HepG2 (cell line): ENCODE results near the gene SOWAHA. TPM values are rescaled to one million over a fixed set of nuclear protein-coding genes. Genes with fewer than 3 reads are reported as not detected.
A peak's percentile ranks its signal among the peaks of the same experiment; 100 is the strongest.

Source experiments
- ADNP ChIP-seq: sonication (generic); formaldehyde crosslinking; IDR thresholded peaks from 2 replicates; pipeline ENCODE4 v1.4.0; 2020; ENCODE audit warnings: missing genetic modification reagents
- AGO2 ChIP-seq: fragments of 200-400 bp; formaldehyde crosslinking; optimal IDR thresholded peaks from 2 replicates; pipeline ENCODE3; 2017; ENCODE audit warnings: mild to moderate bottlenecking, low read depth, low read length, moderate library complexity
- ARID4A ChIP-seq: sonication (generic); formaldehyde crosslinking; IDR thresholded peaks from 2 replicates; pipeline ENCODE4 v1.5.0; 2020; ENCODE audit warnings: mild to moderate bottlenecking, missing genetic modification reagents, borderline replicate concordance
- CEBPG ChIP-seq: IDR thresholded peaks from 2 replicates; pipeline ENCODE4 v1.6.1; 2016
- DNMT3B ChIP-seq: conservative IDR thresholded peaks from 2 replicates; pipeline ENCODE4 v1.6.1; 2016; ENCODE audit warnings: missing biosample characterization, control low read depth
- FOSL2 ChIP-seq: sonication (generic); formaldehyde crosslinking; IDR thresholded peaks from 2 replicates; pipeline ENCODE4 v1.4.0; 2020; ENCODE audit warnings: missing genetic modification reagents
- GATAD1 ChIP-seq: IDR thresholded peaks from 2 replicates; pipeline ENCODE4 v1.6.1; 2016; ENCODE audit warnings: missing genetic modification reagents, missing compliant biosample characterization
- HDAC2 ChIP-seq: sonication (generic); formaldehyde crosslinking; IDR thresholded peaks from 2 replicates; pipeline ENCODE4 v1.4.0; 2020; ENCODE audit warnings: missing genetic modification reagents
- HMG20A ChIP-seq: IDR thresholded peaks from 2 replicates; pipeline ENCODE4 v1.6.1; 2016; ENCODE audit warnings: borderline replicate concordance
- JUN ChIP-seq: sonication (generic); formaldehyde crosslinking; IDR thresholded peaks from 2 replicates; pipeline ENCODE4 v1.4.0; 2020; ENCODE audit warnings: mild to moderate bottlenecking, missing genetic modification reagents
- MXD3 ChIP-seq: IDR thresholded peaks from 2 replicates; pipeline ENCODE4 v1.6.1; 2016; ENCODE audit warnings: mild to moderate bottlenecking, missing biosample characterization, missing genetic modification reagents
- NR2C2 ChIP-seq: sonication (generic); formaldehyde crosslinking; IDR thresholded peaks from 2 replicates; pipeline ENCODE4 v1.4.0; 2020; ENCODE audit warnings: missing genetic modification reagents, mild to moderate bottlenecking, moderate library complexity, borderline replicate concordance
- PBX2 ChIP-seq: IDR thresholded peaks from 2 replicates; pipeline ENCODE4 v1.6.1; 2016; ENCODE audit warnings: control low read depth
- SAP130 ChIP-seq: IDR thresholded peaks from 2 replicates; pipeline ENCODE4 v1.6.1; 2016; ENCODE audit warnings: low read depth
- SOX6 ChIP-seq, 2 experiments: fragments of 450-650 bp in 1 of 2; sonication (generic) in 1 of 2; formaldehyde crosslinking in 1 of 2; IDR thresholded peaks; 2 replicates each; pipeline versions ENCODE4 v1.4.0 to v1.6.1; 2017 to 2020; ENCODE audit warnings: antibody characterized with exemption in 1 of 2, mild to moderate bottlenecking in 1 of 2, missing genetic modification reagents in 1 of 2
- SP4 ChIP-seq: sonication (generic); formaldehyde crosslinking; IDR thresholded peaks from 2 replicates; pipeline ENCODE4 v1.8.1; 2023; ENCODE audit warnings: mild to moderate bottlenecking, missing genetic modification reagents
- WIZ ChIP-seq: sonication (generic); formaldehyde crosslinking; IDR thresholded peaks from 2 replicates; pipeline ENCODE4 v1.5.1; 2020; ENCODE audit warnings: mild to moderate bottlenecking, missing genetic modification reagents
- ZNF280B ChIP-seq: sonication (generic); formaldehyde crosslinking; IDR thresholded peaks from 2 replicates; pipeline ENCODE4 v1.5.0; 2020; ENCODE audit warnings: missing genetic modification reagents, mild to moderate bottlenecking, borderline replicate concordance
- ZNF362 ChIP-seq: sonication (generic); formaldehyde crosslinking; IDR thresholded peaks from 2 replicates; pipeline ENCODE4 v1.4.0; 2020; ENCODE audit warnings: missing genetic modification reagents, mild to moderate bottlenecking, borderline replicate concordance
- ZNF501 ChIP-seq: sonication (generic); formaldehyde crosslinking; IDR thresholded peaks from 2 replicates; pipeline ENCODE4 v1.5.1; 2020; ENCODE audit warnings: mild to moderate bottlenecking, moderate library complexity, missing genetic modification reagents
- ZNF598 ChIP-seq: sonication (generic); formaldehyde crosslinking; IDR thresholded peaks from 2 replicates; pipeline ENCODE4 v1.5.1; 2020; ENCODE audit warnings: mild to moderate bottlenecking, missing genetic modification reagents, borderline replicate concordance
- ZSCAN29 ChIP-seq: sonication (generic); formaldehyde crosslinking; conservative IDR thresholded peaks from 2 replicates; pipeline ENCODE4 v1.4.0; 2020; ENCODE audit warnings: mild to moderate bottlenecking, missing genetic modification reagents
- polyA plus RNA-seq, 8 experiments: library from polyadenylated mRNA; depleted of rRNA in 3 of 8; stranded (reverse) in 7 of 8; unstranded in 1 of 8; fragments of >200 nt; fragmentation: Illumina TruSeq in 4 of 8; extraction: Trizol in 4 of 8; gene quantifications; 2 replicates each; pipeline versions ENCODE4 v1.2.1 to v1.2.3, GENCODE V29; 2011 to 2016; ENCODE audit warnings: low read depth in 4 of 8, missing spikeins in 1 of 8, mixed read lengths in 1 of 8; ENCODE audit not compliant: insufficient read depth in 1 of 8
- total RNA-seq, 5 experiments: library from RNA; depleted of rRNA; stranded (reverse); fragments of >200 nt; fragmentation: Illumina TruSeq; extraction: Trizol; gene quantifications; 2 replicates each; pipeline ENCODE4 v1.2.3, GENCODE V29; 2016; ENCODE audit warnings: low read depth in 1 of 5

SOWAHA gene
- total and polyA plus RNA-seq, 2 of the 13 experiments (the other 11 are each of a cell fraction or from before 2014, with no cell fraction given) = 0.95 to 1.9 TPM

- TF ChIP-seq ARID4A (CRISPR knock-in tag) (peak; percentile 51; the same call in 1 of the 2 replicates), SAP130 (peak; percentile 93), ZNF280B (no peak), ZNF598 (no peak), JUN (CRISPR knock-in tag) (peak; percentile 40; the same call in 1 of the 2 replicates), NR2C2 (no peak), SP4 (no peak), CEBPG (CRISPR knock-in tag) (peak; percentile 62), MXD3 (peak; percentile 61; the same call in 1 of the 2 replicates), PBX2 (peak; percentile 40; the same call in 1 of the 2 replicates), GATAD1 (CRISPR knock-in tag) (peak; percentile 49; the same call in 1 of the 2 replicates), WIZ (no peak), FOSL2 (CRISPR knock-in tag) (peak; percentile 75), ZNF362 (CRISPR knock-in tag) (no peak), DNMT3B (CRISPR knock-in tag) (0 out of 2 replicates have a peak, but pooled peaks have one; percentile 81), HDAC2 (CRISPR knock-in tag) (peak; percentile 63), AGO2 (no peak), ZSCAN29 (CRISPR knock-in tag) (no peak), SOX6 (IDR thresholded peaks at IDR 0.05) (no peak), SOX6 (CRISPR knock-in tag; IDR thresholded peaks at IDR 0.05) (peak; percentile 28; the same call in 1 of the 2 replicates), ADNP (no peak), ZNF501 (CRISPR knock-in tag) (peak; percentile 17; the same call in 1 of the 2 replicates), HMG20A (CRISPR knock-in tag) (peak; percentile 62; the same call in 1 of the 2 replicates)
These were observed 24.8 kb downstream of the SOWAHA start (continued) for GRCh38 chr5:132837868-132838267.
